Transverse colon (tissue), 3 donors: ENCODE measurements around the gene PPFIA3.

Experiments used
- EP300 ChIP-seq: sonication (generic); formaldehyde crosslinking; IDR thresholded peaks from one replicate; pipeline ENCODE4 v1.6.1; 2017; ENCODE audit warnings: antibody characterized with exemption, low read depth
- POLR2A ChIP-seq: fragments of 450-650 bp; IDR thresholded peaks from one replicate; pipeline ENCODE4 v1.6.1; 2016; ENCODE audit warnings: antibody characterized with exemption, mild to moderate bottlenecking, moderate library complexity
- TF ChIP-seq, protein P1 (sequence below), 5 experiments: fragments of 200-600 bp in 3 of 5; fragments of 450-650 bp in 2 of 5; sonication (generic) in 3 of 5; IDR thresholded peaks; 1 replicate in 2 of 5; 2 replicates in 3 of 5; pipeline ENCODE4 v1.5.1; 2016 to 2017; ENCODE audit warnings: antibody characterized with exemption in 5 of 5, inconsistent platforms in 3 of 5, mild to moderate bottlenecking in 2 of 5, moderate library complexity in 1 of 5

DNA sequence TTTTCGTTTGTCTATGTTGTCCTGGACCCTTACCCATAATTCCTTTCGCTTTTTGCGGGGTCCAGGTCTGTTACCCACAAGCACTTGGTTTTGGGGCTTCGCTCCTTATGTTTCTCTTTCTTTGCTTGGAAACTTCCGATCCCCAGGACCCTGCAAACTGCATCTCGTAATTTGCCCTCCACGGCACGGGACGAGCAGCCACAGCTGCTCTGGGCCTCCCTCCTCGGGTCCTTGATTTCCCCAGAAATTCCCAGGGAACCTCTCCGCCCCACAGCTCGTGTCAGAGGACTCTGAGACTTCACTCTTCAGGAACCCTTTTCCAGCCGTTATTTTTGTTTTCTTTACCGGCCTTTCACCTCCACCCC lies 33.5 kb upstream of the PPFIA3 start:
- no peak for TF ChIP-seq POLR2A
- no peak for TF ChIP-seq EP300
- TF ChIP-seq, protein P1, sequence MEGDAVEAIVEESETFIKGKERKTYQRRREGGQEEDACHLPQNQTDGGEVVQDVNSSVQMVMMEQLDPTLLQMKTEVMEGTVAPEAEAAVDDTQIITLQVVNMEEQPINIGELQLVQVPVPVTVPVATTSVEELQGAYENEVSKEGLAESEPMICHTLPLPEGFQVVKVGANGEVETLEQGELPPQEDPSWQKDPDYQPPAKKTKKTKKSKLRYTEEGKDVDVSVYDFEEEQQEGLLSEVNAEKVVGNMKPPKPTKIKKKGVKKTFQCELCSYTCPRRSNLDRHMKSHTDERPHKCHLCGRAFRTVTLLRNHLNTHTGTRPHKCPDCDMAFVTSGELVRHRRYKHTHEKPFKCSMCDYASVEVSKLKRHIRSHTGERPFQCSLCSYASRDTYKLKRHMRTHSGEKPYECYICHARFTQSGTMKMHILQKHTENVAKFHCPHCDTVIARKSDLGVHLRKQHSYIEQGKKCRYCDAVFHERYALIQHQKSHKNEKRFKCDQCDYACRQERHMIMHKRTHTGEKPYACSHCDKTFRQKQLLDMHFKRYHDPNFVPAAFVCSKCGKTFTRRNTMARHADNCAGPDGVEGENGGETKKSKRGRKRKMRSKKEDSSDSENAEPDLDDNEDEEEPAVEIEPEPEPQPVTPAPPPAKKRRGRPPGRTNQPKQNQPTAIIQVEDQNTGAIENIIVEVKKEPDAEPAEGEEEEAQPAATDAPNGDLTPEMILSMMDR (IDR thresholded peaks at IDR 0.05) = no peak
